SH-SY5Y (cell line): Measurements from ENCODE around the gene ERICH3.

Source experiments
- GATA2 ChIP-seq: IDR thresholded peaks from 2 replicates; pipeline ENCODE4 v1.6.1; 2011; ENCODE audit warnings: mild to moderate bottlenecking, low read depth, low read length
- GATA3 ChIP-seq: IDR thresholded peaks from 2 replicates; pipeline ENCODE4 v1.6.1; 2011; ENCODE audit warnings: low read depth, mild to moderate bottlenecking, low read length, moderate library complexity

DNA sequence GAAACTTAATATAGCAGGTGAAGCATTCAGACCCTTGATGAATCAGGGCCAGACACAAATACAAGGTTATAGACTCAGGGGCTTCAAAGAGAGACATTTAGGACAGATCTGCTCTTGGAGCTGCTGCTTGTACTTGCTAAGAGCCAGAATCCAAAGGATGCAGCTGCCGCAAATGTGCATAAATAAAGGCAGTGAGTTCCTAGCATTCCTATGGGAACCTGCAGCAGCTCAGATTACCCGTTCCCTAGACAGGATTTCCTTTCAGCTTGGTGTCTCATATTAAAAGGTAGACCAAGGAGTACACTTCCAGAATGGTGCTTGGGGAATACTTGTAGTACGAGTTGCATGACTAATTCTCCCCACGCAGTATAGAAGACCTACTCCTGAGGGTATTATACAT, 151.4 kb downstream of the ERICH3 start:
- TF ChIP-seq GATA3: no peak
- TF ChIP-seq GATA2: no peak
